Measurements from ENCODE around the gene RHOA. TPM values are rescaled to one million over a fixed set of nuclear protein-coding genes. Genes with fewer than 3 reads are reported as not detected.
"Not testable (repeated sequence)": the region's sequence is repeated elsewhere in the genome, so short reads cannot be mapped to it uniquely, and the experiment has no call there.

Gene RHOA
- total and polyA plus RNA-seq, 2 donors (not counting 1 experiment from before 2014, with no cell fraction given): 548 to 1,002 TPM

- peaks cover 15% of the 10 kb centered on the region for H3K36me3 ChIP-seq (ENCODE audit: control insufficient read depth, insufficient read depth, low read length)
- no peak overlapping the region for H3K4me2 ChIP-seq (ENCODE audit: extremely low read depth, insufficient read depth, low read length)
- no peaks in the 10 kb centered on the region for H3K79me2 ChIP-seq (ENCODE audit: control insufficient read depth, insufficient read depth, low read length)
- no peaks in the 10 kb centered on the region for H4K20me1 ChIP-seq (ENCODE audit: control insufficient read depth, extremely low read depth, insufficient read depth, low read length)
- H3K27ac ChIP-seq (ENCODE audit: insufficient read depth, low read length): no peak overlapping the region
- no peaks in the 10 kb centered on the region for H3K27me3 ChIP-seq (ENCODE audit: control insufficient read depth, insufficient read depth, low read length)
- no peak overlapping the region for H3K4me3 ChIP-seq (replicated peaks in 1 of 4; ENCODE audit: control extremely low read depth in 1 of 4, insufficient read depth in 1 of 4, low read depth in 3 of 4, low read length in 4 of 4)
- peak in 1 of 2 donors; percentile 58 for DNase-seq (ENCODE audit: low read depth in 2 of 2)
- no peaks in the 10 kb centered on the region for H3K9me3 ChIP-seq (ENCODE audit: control insufficient read depth, insufficient read depth, low read depth, low read length)
- no peak overlapping the region for H3K9ac ChIP-seq (ENCODE audit: insufficient read depth, low read length)
- H3K4me1 ChIP-seq (ENCODE audit: control insufficient read depth, extremely low read depth, insufficient read depth, low read length): no peaks in the 10 kb centered on the region
- H2AFZ ChIP-seq (ENCODE audit: low read length): no peak overlapping the region
- TF ChIP-seq EZH2 (IDR thresholded peaks at IDR 0.05; ENCODE audit: low read length, missing control alignments) (no peak), CTCF (conservative IDR thresholded peaks at IDR 0.05 in 1 of 2, IDR thresholded peaks at IDR 0.05 in 1 of 2; ENCODE audit: low read depth in 1 of 2, low read length in 2 of 2) (no peak)
Measured at GRCh38 chr3:49329186-49329585, 82.6 kb downstream of the RHOA start.

GRCh38 chr3:49328350-49328749 is 83.4 kb downstream of the RHOA start:
- not testable (repeated sequence) for H3K9ac ChIP-seq (ENCODE audit: insufficient read depth, low read length); H2AFZ ChIP-seq (ENCODE audit: low read length); H3K4me2 ChIP-seq (ENCODE audit: extremely low read depth, insufficient read depth, low read length); H3K4me1 ChIP-seq (ENCODE audit: control insufficient read depth, extremely low read depth, insufficient read depth, low read length); H3K4me3 ChIP-seq (replicated peaks in 1 of 4; ENCODE audit: control extremely low read depth in 1 of 4, insufficient read depth in 1 of 4, low read depth in 3 of 4, low read length in 4 of 4); H3K79me2 ChIP-seq (ENCODE audit: control insufficient read depth, insufficient read depth, low read length); H3K9me3 ChIP-seq (ENCODE audit: control insufficient read depth, insufficient read depth, low read depth, low read length); H4K20me1 ChIP-seq (ENCODE audit: control insufficient read depth, extremely low read depth, insufficient read depth, low read length); H3K27me3 ChIP-seq (ENCODE audit: control insufficient read depth, insufficient read depth, low read length); DNase-seq (ENCODE audit: low read depth in 2 of 2); H3K27ac ChIP-seq (ENCODE audit: insufficient read depth, low read length)
- peaks cover 12% of the 10 kb centered on the region for H3K36me3 ChIP-seq (ENCODE audit: control insufficient read depth, insufficient read depth, low read length)

- Histone ChIP-seq H3K27me3 (ENCODE audit: control insufficient read depth, insufficient read depth, low read length) (no peaks in the 10 kb centered on the region), H4K20me1 (ENCODE audit: control insufficient read depth, extremely low read depth, insufficient read depth, low read length) (no peaks in the 10 kb centered on the region), H3K27ac (ENCODE audit: insufficient read depth, low read length) (no peak overlapping the region), H3K36me3 (ENCODE audit: control insufficient read depth, insufficient read depth, low read length) (peaks cover 12% of the 10 kb centered on the region), H2AFZ (ENCODE audit: low read length) (no peak overlapping the region), H3K4me1 (ENCODE audit: control insufficient read depth, extremely low read depth, insufficient read depth, low read length) (no peaks in the 10 kb centered on the region), H3K9me3 (ENCODE audit: control insufficient read depth, insufficient read depth, low read depth, low read length) (no peaks in the 10 kb centered on the region), H3K79me2 (ENCODE audit: control insufficient read depth, insufficient read depth, low read length) (no peaks in the 10 kb centered on the region), H3K4me2 (ENCODE audit: extremely low read depth, insufficient read depth, low read length) (no peak overlapping the region), H3K4me3 (replicated peaks in 1 of 4; ENCODE audit: control extremely low read depth in 1 of 4, insufficient read depth in 1 of 4, low read depth in 3 of 4, low read length in 4 of 4) (no peak overlapping the region), H3K9ac (ENCODE audit: insufficient read depth, low read length) (no peak overlapping the region)
- DNase-seq (ENCODE audit: low read depth in 2 of 2): no peak
- TF ChIP-seq EZH2 (IDR thresholded peaks at IDR 0.05; ENCODE audit: low read length, missing control alignments): no peak
- TF ChIP-seq CTCF (conservative IDR thresholded peaks at IDR 0.05 in 1 of 2, IDR thresholded peaks at IDR 0.05 in 1 of 2; ENCODE audit: low read depth in 1 of 2, low read length in 2 of 2): peak in 1 of 2 donors; percentile 13
Measured at GRCh38 chr3:49327485-49327884, 84.3 kb downstream of the RHOA start.

All from fibroblast of lung (primary cell).